NCI-H1436 treated with DMSO at 0.1 percent for 48 hours (cell line): Measurements from ENCODE around the gene CD4.
A peak's percentile ranks its signal among the peaks of the same experiment; 100 is the strongest.
"Not testable (repeated sequence)": the region's sequence is repeated elsewhere in the genome, so short reads cannot be mapped to it uniquely, and the experiment has no call there.

ENCODE experiments used
- DNase-seq: peaks from one replicate; lab custom pipeline; 2025; lab: John Stamatoyannopoulos, UW

CD4 gene

GRCh38 chr12:6868211-6869048 lies 79.1 kb downstream of the CD4 start:
- DNase-seq, result no peak

- DNase-seq, result peak; percentile 32
These were observed 80.0 kb downstream of the CD4 start for GRCh38 chr12:6869049-6870021.

- not testable (repeated sequence) for DNase-seq
These were observed 81.0 kb downstream of the CD4 start for GRCh38 chr12:6870304-6870703.
